Measurements from ENCODE around the gene ZNF280A. TPM values are rescaled to one million over a fixed set of nuclear protein-coding genes. Genes with fewer than 3 reads are reported as not detected.
"Not testable (repeated sequence)": the region's sequence is repeated elsewhere in the genome, so short reads cannot be mapped to it uniquely, and the experiment has no call there.

Gene ZNF280A
- total RNA-seq, 2 experiments from 2014 or later: not detected

DNA sequence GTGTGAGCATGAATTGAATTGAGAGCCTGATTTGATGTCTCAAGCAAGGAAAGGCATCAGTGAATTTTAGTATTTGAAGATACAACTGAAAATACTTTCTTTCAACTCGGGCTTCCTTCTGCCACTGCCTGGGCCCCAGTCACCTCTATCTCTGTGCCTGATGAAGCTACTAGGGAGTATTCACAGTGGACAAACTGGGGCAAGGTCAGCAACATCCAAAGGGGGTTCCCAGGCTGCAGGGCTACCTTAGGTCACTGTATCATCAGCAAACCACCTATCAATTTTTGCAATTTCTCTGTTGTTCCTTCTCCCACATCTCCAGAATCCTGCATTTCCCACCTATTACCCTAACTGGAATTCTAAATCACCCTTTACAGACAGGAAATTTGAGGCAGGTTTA is 28.8 kb upstream of the ZNF280A start:
- no peak overlapping the region for H3K4me3 Mint-ChIP-seq
- no peak for DNase-seq
- H3K27ac Mint-ChIP-seq: no peak overlapping the region
- peaks cover 1% of the 10 kb centered on the region for H3K4me1 Mint-ChIP-seq
- no peaks in the 10 kb centered on the region for H3K27me3 Mint-ChIP-seq
- no peaks in the 10 kb centered on the region for H3K36me3 Mint-ChIP-seq
- H3K9me3 Mint-ChIP-seq: no peaks in the 10 kb centered on the region

DNA sequence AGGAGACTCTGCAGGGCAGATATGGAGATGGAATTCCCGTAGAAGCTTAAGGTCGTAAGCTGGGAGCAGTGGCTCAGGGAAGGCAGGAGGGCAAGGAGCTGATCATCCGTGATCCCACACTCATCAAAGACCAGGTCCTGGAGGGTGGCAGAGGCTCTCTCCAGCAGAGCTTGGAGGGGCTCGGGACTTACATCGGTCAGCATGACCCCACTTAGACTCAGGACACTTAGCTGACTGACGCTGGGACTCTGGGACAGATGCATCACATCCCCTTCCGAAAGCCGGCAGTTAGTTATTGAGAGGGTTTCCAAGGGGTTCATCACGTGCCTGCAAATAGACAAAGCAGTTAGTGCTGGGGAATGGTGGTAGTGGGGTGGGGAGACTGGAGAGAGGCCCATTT is 28.2 kb upstream of the ZNF280A start:
- Mint-ChIP-seq H3K27ac (no peak overlapping the region), H3K9me3 (no peaks in the 10 kb centered on the region), H3K27me3 (no peaks in the 10 kb centered on the region), H3K36me3 (no peaks in the 10 kb centered on the region), H3K4me1 (peaks cover 1% of the 10 kb centered on the region), H3K4me3 (no peak overlapping the region)
- DNase-seq: no peak

DNA sequence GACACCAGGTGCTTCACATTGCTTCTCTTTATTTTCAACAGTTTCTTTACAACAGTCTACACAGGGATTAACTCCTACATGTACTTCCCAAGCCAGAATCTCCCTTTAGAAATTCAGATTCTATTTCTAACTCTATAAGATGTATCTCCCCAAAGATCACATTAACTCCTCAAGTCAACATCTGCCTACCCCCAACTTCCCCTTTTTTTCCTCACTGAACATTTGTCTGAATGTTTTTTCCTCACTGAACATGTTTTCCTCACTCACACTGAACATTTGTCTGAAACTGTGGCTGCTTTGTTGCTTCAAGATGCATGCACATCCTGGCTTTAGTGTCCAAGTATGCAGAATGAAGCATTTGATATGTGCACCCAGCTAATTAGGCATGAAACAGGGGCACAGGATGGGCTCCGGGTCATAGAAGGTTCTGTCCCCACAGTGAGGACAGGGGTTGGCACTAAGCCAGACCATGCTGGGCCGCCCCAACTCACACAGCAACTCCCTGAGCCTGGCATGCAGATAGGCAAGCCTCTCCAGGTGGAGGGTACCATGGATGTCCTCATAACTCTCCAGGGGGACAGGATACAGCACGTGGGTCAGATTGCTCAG is 27.7 kb upstream of the ZNF280A start:
- DNase-seq: no peak
- Mint-ChIP-seq H3K9me3 (no peaks in the 10 kb centered on the region), H3K36me3 (no peaks in the 10 kb centered on the region), H3K27me3 (no peaks in the 10 kb centered on the region), H3K4me1 (peaks cover under 1% of the 10 kb centered on the region), H3K4me3 (no peak overlapping the region), H3K27ac (no peak overlapping the region)

DNA sequence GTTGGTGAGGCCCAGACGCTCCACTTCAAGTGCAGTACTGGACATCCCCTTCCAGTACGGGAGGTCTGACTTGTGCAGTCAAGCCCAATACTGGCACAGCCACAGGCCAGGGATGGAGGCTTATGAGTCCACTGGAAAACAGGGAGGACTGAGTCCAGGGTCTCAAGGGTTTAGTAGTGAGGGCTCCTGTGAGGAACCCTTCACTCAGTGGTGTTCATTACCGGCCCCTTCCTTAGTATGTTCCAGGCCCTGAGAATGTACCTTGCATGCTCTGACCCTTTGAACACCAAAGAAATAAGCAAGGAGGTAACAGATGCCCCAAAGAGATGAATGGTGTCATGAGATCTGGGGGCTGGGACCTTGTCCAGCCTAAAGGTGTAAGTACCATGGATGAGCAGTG is 27.2 kb upstream of the ZNF280A start:
- Mint-ChIP-seq H3K4me1 (no peaks in the 10 kb centered on the region), H3K36me3 (no peaks in the 10 kb centered on the region), H3K27ac (no peak overlapping the region), H3K27me3 (no peaks in the 10 kb centered on the region), H3K9me3 (no peaks in the 10 kb centered on the region), H3K4me3 (no peak overlapping the region)
- no peak for DNase-seq

DNA sequence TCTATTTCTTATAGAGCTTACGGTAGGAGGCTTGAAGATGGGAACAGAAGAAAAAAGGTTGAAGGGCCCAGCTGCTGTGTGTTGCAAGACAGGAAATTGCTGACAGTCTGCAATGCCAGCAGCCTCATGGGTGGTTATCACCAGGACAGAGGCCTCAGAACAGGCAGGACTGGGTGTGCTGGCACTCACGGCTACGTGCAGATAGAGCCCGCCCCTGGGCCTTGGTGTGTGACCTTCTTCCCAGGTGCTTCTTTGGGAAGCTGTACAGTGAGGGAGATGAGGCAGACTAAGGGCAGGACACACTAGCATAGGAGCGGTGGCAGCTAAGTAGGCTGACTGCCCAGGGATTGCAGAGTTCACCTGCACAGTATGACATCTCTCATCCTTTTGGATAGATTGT is 26.4 kb upstream of the ZNF280A start:
- no peaks in the 10 kb centered on the region for H3K36me3 Mint-ChIP-seq
- no peak overlapping the region for H3K4me3 Mint-ChIP-seq
- H3K4me1 Mint-ChIP-seq: no peaks in the 10 kb centered on the region
- H3K27me3 Mint-ChIP-seq: no peaks in the 10 kb centered on the region
- no peaks in the 10 kb centered on the region for H3K9me3 Mint-ChIP-seq
- no peak overlapping the region for H3K27ac Mint-ChIP-seq
- DNase-seq: no peak

DNA sequence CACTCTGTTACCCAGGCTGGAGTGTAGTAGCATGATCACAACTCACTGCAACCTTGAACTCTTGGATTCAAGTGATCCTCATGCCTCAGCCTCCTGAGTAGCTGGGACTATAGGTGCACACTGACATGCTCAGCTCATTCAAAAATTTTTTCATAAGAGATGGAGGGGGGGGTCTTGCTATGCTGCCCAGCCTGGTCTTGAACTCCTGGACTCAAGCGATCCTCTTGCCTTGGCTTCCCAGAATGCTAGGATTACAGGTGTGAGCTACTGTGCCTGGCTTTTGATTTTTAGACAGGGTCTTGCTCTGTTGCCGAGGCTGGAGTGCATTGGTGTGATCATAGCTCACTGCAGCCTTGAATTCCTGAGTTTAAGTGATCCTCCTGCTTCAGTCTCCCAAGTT is 25.0 kb upstream of the ZNF280A start:
- Mint-ChIP-seq H3K4me3 (no peak overlapping the region), H3K4me1 (no peaks in the 10 kb centered on the region), H3K36me3 (no peaks in the 10 kb centered on the region), H3K27ac (no peak overlapping the region), H3K27me3 (peaks cover 3% of the 10 kb centered on the region), H3K9me3 (no peaks in the 10 kb centered on the region)
- DNase-seq: no peak

DNA sequence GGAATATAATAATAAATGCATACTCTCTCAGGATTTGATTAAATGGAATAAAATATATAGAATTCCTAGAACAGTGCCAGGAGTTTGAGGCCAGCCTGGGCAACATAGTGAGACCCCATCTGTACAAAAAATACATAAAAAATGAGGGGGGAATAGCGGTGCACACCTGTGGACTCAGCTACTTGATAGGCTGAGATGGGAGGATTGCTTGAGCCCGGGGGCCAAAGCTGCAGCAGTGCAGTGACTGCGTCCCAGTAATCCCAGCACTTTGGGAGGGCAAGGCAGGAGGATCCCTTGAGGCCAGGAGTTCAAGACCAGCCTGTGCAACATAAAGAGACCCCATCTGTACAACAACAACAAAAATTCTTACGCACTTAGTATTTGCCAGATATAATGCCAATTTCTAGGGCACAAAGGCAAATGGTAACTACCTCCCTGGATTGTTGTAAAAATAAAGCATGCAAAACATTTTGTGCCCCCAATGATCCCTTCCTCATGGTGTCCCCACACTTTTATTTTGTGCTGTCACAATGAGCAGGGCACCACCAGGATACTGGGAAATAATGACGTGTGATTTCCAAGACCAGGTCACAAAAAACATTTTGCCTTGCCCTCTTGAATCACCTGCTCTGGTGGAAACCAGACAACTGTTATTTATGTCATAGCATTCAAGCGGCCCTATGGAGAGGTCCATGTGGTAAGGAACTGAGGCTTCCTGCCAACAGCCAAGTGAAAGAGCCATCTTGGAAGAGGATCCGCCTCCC is 18.3 kb upstream of the ZNF280A start:
- no peak for DNase-seq
- H3K4me3 Mint-ChIP-seq: no peak overlapping the region
- no peak overlapping the region for H3K27ac Mint-ChIP-seq
- no peaks in the 10 kb centered on the region for H3K9me3 Mint-ChIP-seq
- H3K4me1 Mint-ChIP-seq: no peaks in the 10 kb centered on the region
- no peaks in the 10 kb centered on the region for H3K36me3 Mint-ChIP-seq
- peaks cover 7% of the 10 kb centered on the region for H3K27me3 Mint-ChIP-seq

DNA sequence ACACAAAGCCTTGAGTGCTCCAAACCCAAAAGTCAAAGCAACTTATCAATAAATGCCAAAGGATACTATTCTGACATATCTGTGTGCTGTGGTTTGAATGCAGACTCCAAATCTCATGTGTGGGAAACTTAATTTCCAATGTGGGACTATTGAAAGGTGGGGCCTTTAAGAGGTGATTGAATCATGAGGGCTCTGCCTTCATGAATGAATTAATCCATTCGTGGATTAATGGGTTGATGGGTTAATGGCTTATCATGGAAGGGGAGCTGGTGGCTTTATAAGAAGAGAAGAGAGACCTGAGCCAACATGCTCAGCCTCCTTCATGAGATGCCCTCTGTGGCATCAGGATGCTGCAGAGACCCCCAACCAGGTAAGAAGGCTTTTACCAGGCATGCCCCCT is 16.8 kb upstream of the ZNF280A start:
- no peak overlapping the region for H3K27ac Mint-ChIP-seq
- no peaks in the 10 kb centered on the region for H3K4me1 Mint-ChIP-seq
- H3K36me3 Mint-ChIP-seq: no peaks in the 10 kb centered on the region
- no peak for DNase-seq
- no peaks in the 10 kb centered on the region for H3K9me3 Mint-ChIP-seq
- no peak overlapping the region for H3K4me3 Mint-ChIP-seq
- peaks cover 7% of the 10 kb centered on the region for H3K27me3 Mint-ChIP-seq

DNA sequence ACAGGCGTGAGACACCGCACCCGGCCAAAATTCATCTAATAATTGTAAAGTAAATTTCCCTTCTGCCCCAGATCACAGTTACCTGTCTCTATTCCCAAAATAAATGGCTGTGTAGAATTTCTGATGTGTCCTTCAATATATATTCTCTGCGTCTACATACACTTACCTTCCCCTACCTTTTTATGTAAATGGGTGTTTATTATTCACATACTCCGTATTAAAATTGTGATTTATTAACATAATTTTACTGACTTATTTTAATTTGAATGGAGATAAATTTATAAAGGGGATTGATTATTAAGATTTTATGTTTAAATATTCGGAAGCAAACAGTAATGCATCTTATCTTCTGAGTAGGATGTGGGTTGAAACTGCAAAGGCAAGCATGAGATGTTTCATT is 16.4 kb upstream of the ZNF280A start:
- Mint-ChIP-seq H3K4me1 (no peaks in the 10 kb centered on the region), H3K27ac (no peak overlapping the region), H3K36me3 (no peaks in the 10 kb centered on the region), H3K27me3 (peaks cover 7% of the 10 kb centered on the region), H3K9me3 (no peaks in the 10 kb centered on the region), H3K4me3 (no peak overlapping the region)
- DNase-seq: no peak

DNA sequence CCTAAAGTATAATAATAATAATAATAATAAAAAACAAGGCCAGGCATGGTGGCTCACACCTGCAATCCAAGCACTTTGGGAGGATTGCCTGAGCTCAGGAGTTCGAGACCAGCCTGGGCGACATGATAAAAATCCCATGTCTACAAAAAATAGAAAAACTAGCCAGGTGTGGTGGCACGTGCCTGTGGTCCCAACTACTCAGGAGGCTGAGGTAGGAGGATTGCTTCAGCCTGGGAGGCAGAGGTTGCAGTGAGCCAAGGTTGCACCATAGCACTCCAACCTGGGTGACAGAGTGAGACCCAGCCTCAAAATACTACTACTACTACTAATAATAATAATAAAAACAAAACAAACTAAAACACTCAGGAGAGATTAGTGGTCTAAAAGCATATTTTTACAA is 15.6 kb upstream of the ZNF280A start:
- no peak overlapping the region for H3K4me3 Mint-ChIP-seq
- peaks cover 10% of the 10 kb centered on the region for H3K27me3 Mint-ChIP-seq
- H3K9me3 Mint-ChIP-seq: no peaks in the 10 kb centered on the region
- H3K27ac Mint-ChIP-seq: no peak overlapping the region
- no peaks in the 10 kb centered on the region for H3K4me1 Mint-ChIP-seq
- no peak for DNase-seq
- H3K36me3 Mint-ChIP-seq: no peaks in the 10 kb centered on the region

DNA sequence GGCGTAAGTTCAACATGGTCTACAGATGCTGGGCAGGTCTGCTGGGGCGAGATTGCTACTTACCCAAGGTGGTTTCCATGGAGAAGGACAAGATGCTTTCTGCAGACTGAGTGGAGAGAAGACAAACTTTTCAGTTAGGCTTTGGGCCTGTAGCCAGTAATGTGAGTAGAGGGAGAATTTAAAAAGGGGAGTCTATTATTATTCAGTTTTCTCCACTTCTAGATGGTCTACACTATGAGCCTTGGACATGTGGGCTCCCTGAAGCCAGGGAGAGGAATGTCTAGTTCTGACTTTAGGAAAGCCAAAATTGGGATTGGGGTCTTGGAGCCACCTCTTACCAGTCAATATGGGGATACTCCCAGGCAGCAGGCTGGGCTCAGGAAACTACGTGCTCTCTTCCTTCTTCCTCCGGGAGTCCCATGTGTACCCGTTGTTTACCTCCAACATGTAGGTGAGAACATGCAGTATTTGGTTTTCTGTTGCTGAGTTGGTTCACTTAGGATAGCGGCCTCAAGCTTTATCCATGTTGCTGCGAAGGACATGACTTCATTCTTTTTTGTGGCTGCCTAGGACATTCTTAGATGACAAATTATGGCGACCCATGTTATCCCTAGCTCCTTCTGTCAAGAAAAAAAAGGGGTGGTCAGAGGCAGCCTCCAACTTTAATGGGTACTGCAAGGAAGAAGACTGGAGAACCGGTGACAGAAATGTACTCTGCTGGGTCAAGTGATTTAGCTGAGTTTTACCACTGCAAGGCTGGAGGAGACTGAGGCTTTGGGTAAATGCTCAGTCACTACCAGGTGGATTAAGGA is 14.7 kb upstream of the ZNF280A start:
- no peaks in the 10 kb centered on the region for H3K36me3 Mint-ChIP-seq
- no peaks in the 10 kb centered on the region for H3K9me3 Mint-ChIP-seq
- H3K27me3 Mint-ChIP-seq: peaks cover 6% of the 10 kb centered on the region
- H3K4me3 Mint-ChIP-seq: no peak overlapping the region
- H3K4me1 Mint-ChIP-seq: no peaks in the 10 kb centered on the region
- DNase-seq: no peak
- H3K27ac Mint-ChIP-seq: no peak overlapping the region

DNA sequence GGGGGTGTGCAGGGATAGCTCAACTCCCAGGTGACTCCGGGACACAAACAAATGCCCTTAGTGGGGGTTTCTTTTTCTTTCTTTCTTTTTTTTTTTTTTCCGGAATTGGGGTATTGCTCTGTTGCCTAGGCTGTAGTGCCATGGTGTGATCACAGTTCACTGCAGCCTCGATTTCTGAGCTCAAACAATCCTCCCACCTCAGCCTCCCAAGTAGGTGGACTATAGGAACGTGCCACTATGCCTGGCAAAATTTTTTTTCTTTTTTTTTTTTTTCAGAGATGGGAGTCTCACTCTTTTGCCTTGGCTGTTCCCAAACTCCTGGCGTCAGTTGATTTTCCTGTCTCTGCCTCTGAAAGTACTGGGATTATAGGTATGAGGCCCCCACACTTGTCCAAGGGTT is 13.8 kb upstream of the ZNF280A start:
- Mint-ChIP-seq H3K4me1 (no peaks in the 10 kb centered on the region), H3K4me3 (no peak overlapping the region), H3K27ac (no peak overlapping the region), H3K27me3 (peaks cover 6% of the 10 kb centered on the region), H3K36me3 (no peaks in the 10 kb centered on the region), H3K9me3 (no peaks in the 10 kb centered on the region)
- no peak for DNase-seq

DNA sequence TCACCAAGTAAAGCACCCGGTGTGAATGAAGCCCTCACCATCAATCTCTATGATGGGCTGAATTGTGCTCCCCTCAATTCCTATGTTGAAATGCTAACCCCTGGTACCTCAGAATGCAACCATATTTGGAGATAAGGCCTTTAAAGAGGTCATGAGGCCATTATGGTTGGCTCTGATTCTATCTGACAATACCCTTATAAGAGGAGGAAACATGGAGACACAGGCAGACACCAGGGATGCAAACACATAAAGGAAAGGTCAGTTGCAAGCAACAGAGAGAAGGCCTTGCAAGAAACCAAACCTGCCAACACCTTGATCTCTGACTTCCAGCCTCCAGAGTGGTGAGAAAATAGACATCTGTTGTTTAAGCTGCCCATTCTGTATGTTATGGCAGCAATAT is 13.3 kb upstream of the ZNF280A start:
- no peak for DNase-seq
- no peaks in the 10 kb centered on the region for H3K9me3 Mint-ChIP-seq
- H3K4me1 Mint-ChIP-seq: no peaks in the 10 kb centered on the region
- no peak overlapping the region for H3K4me3 Mint-ChIP-seq
- no peak overlapping the region for H3K27ac Mint-ChIP-seq
- H3K27me3 Mint-ChIP-seq: peaks cover 6% of the 10 kb centered on the region
- no peaks in the 10 kb centered on the region for H3K36me3 Mint-ChIP-seq

DNA sequence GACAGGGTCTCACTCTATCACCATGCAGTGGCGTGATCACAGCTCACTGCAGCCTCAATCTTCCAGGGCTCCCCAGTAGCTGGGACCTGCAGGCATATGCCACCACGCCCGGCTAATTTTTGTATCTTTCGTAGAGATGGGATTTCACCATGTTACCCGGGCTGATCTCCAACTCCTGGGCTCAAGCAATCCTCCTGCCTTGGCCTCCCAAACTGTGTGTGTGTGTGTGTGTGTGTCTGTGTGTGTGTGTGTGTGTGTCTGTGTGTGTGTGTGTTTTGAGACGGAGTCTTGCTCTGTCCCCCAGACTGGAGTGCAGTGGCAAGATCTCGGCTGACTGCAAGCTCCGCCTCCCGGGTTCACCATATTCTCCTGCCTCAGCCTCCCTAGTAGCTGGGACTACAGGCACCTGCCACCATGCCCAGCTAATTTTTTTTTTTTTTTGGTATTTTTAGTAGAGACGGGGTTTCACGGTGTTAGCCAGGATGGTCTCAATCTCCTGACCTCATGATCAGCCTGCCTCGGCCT is 12.5 kb upstream of the ZNF280A start:
- not testable (repeated sequence) for H3K4me1 Mint-ChIP-seq, H3K9me3 Mint-ChIP-seq, H3K4me3 Mint-ChIP-seq, DNase-seq, H3K36me3 Mint-ChIP-seq, H3K27ac Mint-ChIP-seq, H3K27me3 Mint-ChIP-seq

DNA sequence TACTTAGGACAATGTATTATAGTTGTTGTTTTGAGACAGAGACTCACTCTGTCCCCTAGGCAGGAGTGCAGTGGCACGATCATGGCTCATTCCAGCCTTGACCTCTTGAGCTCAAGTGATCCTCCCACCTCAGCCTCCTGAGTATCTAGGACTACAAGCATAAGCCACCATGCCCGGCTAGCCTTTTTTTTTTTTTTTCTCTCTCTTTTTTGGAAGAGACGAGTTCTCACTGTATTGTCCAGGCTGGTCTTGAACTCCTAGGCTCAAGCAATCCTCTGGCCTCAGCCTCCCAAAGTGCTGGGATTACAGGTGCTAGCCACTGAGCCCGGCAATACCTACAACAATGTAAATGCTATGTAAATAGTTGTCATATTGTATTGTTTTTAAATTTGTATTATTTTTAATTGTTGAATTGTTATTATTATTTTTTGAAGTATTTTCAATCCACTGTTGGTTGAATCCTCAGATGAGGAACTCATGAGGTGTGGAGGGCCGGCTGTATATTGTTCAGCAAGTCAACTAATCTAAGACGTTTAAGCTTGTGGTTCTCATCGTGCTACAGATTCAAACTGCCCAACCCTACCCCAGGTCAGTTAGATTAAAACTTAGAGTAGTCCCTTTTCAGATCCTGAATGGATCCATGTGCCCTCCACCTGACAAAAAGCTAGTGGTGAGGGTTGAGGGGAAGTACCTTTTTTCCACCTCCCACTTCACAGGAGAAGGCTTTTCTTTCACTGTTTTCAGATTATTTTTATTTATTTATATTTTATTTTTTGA is 11.9 kb upstream of the ZNF280A start:
- Mint-ChIP-seq H3K27ac (no peak overlapping the region), H3K27me3 (peaks cover 6% of the 10 kb centered on the region), H3K4me1 (no peaks in the 10 kb centered on the region), H3K4me3 (no peak overlapping the region), H3K9me3 (peaks cover 1% of the 10 kb centered on the region), H3K36me3 (no peaks in the 10 kb centered on the region)
- DNase-seq: no peak
